ENCODE measurements around the gene ITPK1.

DNA sequence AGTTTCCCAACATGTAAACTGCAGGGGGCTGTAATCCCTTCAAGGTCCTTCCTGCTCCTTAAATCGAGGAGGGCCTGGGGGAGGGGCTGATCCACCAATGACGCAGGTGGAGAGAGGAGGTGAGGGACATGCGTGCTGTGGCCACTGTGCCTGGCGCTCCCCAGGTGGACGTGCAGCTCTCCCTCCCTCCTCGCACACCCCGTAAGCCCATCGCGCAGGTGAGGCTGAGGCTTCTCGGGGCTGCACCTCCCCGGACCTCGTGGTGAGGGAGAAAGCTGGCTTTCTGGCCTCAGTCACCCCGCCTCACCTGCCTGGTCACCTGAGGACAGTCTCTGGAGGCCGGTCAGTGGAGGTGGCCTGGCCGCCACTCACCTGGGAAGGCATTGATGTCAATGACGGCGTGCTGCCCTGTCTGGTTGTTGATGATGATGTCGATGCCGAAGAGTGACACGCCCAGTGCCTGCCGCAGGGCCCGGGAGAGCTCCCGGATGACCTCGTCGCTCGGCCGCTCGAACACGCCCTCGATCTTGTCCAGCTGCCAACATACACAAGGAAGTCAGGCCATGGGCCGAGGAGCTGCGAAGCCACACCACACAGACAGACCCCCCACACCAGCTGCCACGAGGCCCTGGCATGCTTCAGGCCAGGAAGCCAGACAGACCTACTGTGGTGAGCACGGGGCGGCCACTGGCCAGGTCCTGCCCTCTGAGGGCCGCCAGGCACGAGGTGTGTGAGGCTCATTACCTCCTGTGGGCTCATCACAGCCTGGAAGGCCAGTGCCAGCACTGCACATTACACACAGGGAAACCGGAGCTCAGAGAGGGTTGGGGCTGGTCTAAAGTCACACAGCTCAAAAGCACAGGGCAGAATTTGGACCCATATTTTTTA lies 169.5 kb downstream of the ITPK1 start:
- no peak for TF ChIP-seq TAF1 (IDR thresholded peaks at IDR 0.05; ENCODE audit: low read depth, low read length)
- no peak for TF ChIP-seq POLR2A (IDR thresholded peaks at IDR 0.05; ENCODE audit: low read depth, low read length)
- no peak for TF ChIP-seq POLR2AphosphoS5 (IDR thresholded peaks at IDR 0.05; ENCODE audit: low read depth, low read length)
- no peak for TF ChIP-seq POU2F2 (IDR thresholded peaks at IDR 0.05; ENCODE audit: low read depth, low read length)
- no peak for TF ChIP-seq PAX5 (IDR thresholded peaks at IDR 0.05; ENCODE audit: insufficient read depth, low read length, severe bottlenecking)
- no peak for TF ChIP-seq SPI1 (IDR thresholded peaks at IDR 0.05; ENCODE audit: low read depth, low read length)
